MM.1S (cell line): ENCODE measurements around the gene FERMT2.

ENCODE experiments used
- CTCF ChIP-seq: fragments of 300-600 bp; sonication (generic); IDR thresholded peaks from 2 replicates; pipeline ENCODE4 v1.5.1; 2016; ENCODE audit warnings: antibody characterized with exemption, low read length, mixed read lengths
- EZH2 ChIP-seq: fragments of 300-600 bp; sonication (generic); optimal IDR thresholded peaks from 2 replicates; pipeline ENCODE3; 2017; ENCODE audit warnings: low read depth, mild to moderate bottlenecking, antibody characterized with exemption, low read length, mixed read lengths
- EZH2phosphoT487 ChIP-seq: fragments of 300-600 bp; sonication (generic); IDR thresholded peaks from 2 replicates; pipeline ENCODE4 v1.6.1; 2018; ENCODE audit warnings: antibody characterized with exemption, low read length

DNA sequence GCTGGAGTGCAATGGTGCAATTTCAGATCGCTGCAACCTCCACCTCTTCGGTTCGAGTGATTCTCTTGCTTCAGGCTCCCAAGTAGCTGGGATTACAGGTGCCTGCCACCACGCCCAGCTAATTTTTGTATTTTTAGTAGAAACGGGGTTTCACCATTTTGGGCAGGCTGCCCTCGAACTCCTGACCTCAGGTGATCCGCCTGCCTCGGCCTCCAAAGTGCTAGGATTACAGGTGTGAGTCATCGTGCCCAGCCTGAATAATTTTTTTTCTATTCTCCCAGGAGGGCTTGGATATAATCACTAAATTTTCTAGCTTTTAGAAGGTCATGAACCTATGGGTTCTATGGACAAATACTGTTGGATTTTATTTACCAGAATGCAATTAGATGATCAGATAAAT, 114.8 kb downstream of the FERMT2 start:
- TF ChIP-seq CTCF (no peak), EZH2 (no peak), EZH2phosphoT487 (no peak)
